MM.1S (cell line): ENCODE results near the gene HOXD11.

Experiments
- DNase-seq: peaks from one replicate; pipeline ENCODE4 v3.0.0-alpha.2; 2015
- H2AFZ ChIP-seq: fragments of 300-600 bp; sonication (generic); 2 replicates; pipeline ENCODE4 v1.6.0; 2016; ENCODE audit warnings: antibody characterized with exemption, low read length
- H3F3A ChIP-seq: fragments of 300-600 bp; sonication (generic); 2 replicates; pipeline ENCODE4 v1.6.1; 2016; ENCODE audit warnings: mild to moderate bottlenecking, antibody characterized with exemption, low read length, moderate library complexity, mixed read lengths; ENCODE audit not compliant: insufficient read depth
- H3K27ac ChIP-seq: fragments of 300-600 bp; sonication (generic); 2 replicates; pipeline ENCODE4 v1.5.1; 2016; ENCODE audit warnings: mild to moderate bottlenecking, low read length
- H3K27me3 ChIP-seq: fragments of 300-600 bp; sonication (generic); replicated peaks from 2 replicates; pipeline ENCODE4 v1.6.0; 2016; ENCODE audit warnings: low read length; ENCODE audit not compliant: insufficient read depth
- H3K36me3 ChIP-seq: fragments of 300-600 bp; sonication (generic); replicated peaks from 2 replicates; pipeline ENCODE4 v1.6.1; 2016; ENCODE audit warnings: mild to moderate bottlenecking, low read length, mixed read lengths; ENCODE audit not compliant: insufficient read depth
- H3K4me1 ChIP-seq: fragments of 300-600 bp; sonication (generic); 2 replicates; pipeline ENCODE4 v1.6.1; 2016; ENCODE audit warnings: low read length, mixed read lengths
- H3K4me2 ChIP-seq: fragments of 300-600 bp; sonication (generic); 2 replicates; pipeline ENCODE4 v1.6.0; 2016; ENCODE audit warnings: low read depth, low read length
- H3K4me3 ChIP-seq: fragments of 300-600 bp; sonication (generic); 2 replicates; pipeline ENCODE4 v1.5.1; 2016; ENCODE audit warnings: low read length, mixed read lengths
- H3K79me2 ChIP-seq: fragments of 300-600 bp; sonication (generic); 2 replicates; pipeline ENCODE4 v1.6.1; 2016; ENCODE audit warnings: mixed run types, low read length, mixed read lengths
- H3K9ac ChIP-seq: fragments of 300-600 bp; sonication (generic); 2 replicates; pipeline ENCODE4 v1.6.1; 2016; ENCODE audit warnings: low read length, mixed read lengths
- H3K9me2 ChIP-seq: fragments of 300-600 bp; sonication (generic); replicated peaks from 2 replicates; pipeline ENCODE4 v1.6.1; 2016; ENCODE audit warnings: mild to moderate bottlenecking, low read length, mixed read lengths; ENCODE audit not compliant: insufficient read depth
- H3K9me3 ChIP-seq: fragments of 300-600 bp; sonication (generic); replicated peaks from 2 replicates; pipeline ENCODE4 v1.6.1; 2016; ENCODE audit warnings: mild to moderate bottlenecking, low read length, mixed read lengths; ENCODE audit not compliant: insufficient read depth
- H4K20me1 ChIP-seq: fragments of 300-600 bp; sonication (generic); 2 replicates; pipeline ENCODE4 v1.6.1; 2016; ENCODE audit warnings: mild to moderate bottlenecking, low read length, moderate library complexity, mixed read lengths; ENCODE audit not compliant: insufficient read depth
- CTCF ChIP-seq: fragments of 300-600 bp; sonication (generic); IDR thresholded peaks from 2 replicates; pipeline ENCODE4 v1.5.1; 2016; ENCODE audit warnings: antibody characterized with exemption, low read length, mixed read lengths
- EZH2 ChIP-seq: fragments of 300-600 bp; sonication (generic); optimal IDR thresholded peaks from 2 replicates; pipeline ENCODE3; 2017; ENCODE audit warnings: low read depth, mild to moderate bottlenecking, antibody characterized with exemption, low read length, mixed read lengths
- EZH2phosphoT487 ChIP-seq: fragments of 300-600 bp; sonication (generic); IDR thresholded peaks from 2 replicates; pipeline ENCODE4 v1.6.1; 2018; ENCODE audit warnings: antibody characterized with exemption, low read length

HOXD11 gene

DNA sequence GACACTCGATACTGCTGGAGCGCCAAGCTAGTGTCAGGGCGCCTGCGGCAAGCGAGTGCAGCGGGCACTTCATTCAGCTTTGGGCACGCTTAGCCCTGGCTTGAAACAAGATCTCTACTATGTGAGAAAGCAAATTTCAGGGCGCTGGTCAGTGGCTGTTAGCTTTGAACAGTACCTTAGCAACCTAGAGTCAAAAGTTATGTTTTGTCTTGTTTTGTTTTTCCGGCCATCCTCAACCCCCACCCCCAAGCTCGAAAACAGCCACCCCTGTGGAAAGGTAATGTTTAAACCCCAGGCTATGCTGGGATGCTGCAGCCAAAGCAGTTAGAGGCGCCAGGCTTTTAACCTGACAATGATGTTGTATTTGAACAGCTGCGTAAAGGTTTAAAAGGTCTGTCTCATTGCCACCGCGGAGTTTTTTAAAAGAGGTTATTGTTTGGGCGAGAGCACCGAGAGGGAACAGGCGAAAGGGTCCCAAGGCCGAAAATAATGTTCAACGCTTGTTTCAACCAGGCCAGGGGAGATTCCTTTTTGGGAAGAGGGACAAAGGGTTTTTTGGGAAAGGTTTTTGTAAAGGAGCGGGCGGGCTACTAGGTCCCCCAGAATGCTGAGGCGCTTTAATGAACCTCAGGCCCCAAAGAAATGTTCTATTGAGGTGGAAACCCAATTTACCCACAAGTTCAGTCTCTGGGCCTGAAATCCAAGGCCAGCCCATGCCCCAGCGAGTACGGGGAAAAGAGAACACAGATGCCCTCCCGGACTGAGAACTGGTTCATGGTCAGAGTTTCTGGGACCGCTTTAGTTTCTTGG lies 7.2 kb downstream of the HOXD11 start:
- Histone ChIP-seq H3F3A (no peaks in the 10 kb centered on the region), H3K9ac (no peak overlapping the region), H3K4me3 (no peak overlapping the region), H3K9me3 (no peaks in the 10 kb centered on the region), H3K4me1 (no peaks in the 10 kb centered on the region), H3K9me2 (no peaks in the 10 kb centered on the region), H4K20me1 (no peaks in the 10 kb centered on the region), H3K27ac (no peak overlapping the region), H3K27me3 (peaks cover 70% of the 10 kb centered on the region), H3K36me3 (no peaks in the 10 kb centered on the region), H3K79me2 (no peaks in the 10 kb centered on the region), H2AFZ (no peak overlapping the region), H3K4me2 (no peak overlapping the region)
- TF ChIP-seq EZH2phosphoT487 (no peak), EZH2 (no peak), CTCF (no peak)
- no peak for DNase-seq

GRCh38 chr2:176114930-176115625 lies 8.0 kb downstream of the HOXD11 start:
- DNase-seq, result no peak
- Histone ChIP-seq H3K4me1 (no peaks in the 10 kb centered on the region), H3K9ac (no peak overlapping the region), H3K36me3 (no peaks in the 10 kb centered on the region), H2AFZ (no peak overlapping the region), H3K27ac (no peak overlapping the region), H3K79me2 (no peaks in the 10 kb centered on the region), H3K9me2 (no peaks in the 10 kb centered on the region), H3K9me3 (no peaks in the 10 kb centered on the region), H3K4me2 (no peak overlapping the region), H4K20me1 (no peaks in the 10 kb centered on the region), H3K4me3 (no peak overlapping the region), H3K27me3 (peaks cover 69% of the 10 kb centered on the region), H3F3A (no peaks in the 10 kb centered on the region)
- TF ChIP-seq CTCF (no peak), EZH2 (no peak), EZH2phosphoT487 (no peak)

DNA sequence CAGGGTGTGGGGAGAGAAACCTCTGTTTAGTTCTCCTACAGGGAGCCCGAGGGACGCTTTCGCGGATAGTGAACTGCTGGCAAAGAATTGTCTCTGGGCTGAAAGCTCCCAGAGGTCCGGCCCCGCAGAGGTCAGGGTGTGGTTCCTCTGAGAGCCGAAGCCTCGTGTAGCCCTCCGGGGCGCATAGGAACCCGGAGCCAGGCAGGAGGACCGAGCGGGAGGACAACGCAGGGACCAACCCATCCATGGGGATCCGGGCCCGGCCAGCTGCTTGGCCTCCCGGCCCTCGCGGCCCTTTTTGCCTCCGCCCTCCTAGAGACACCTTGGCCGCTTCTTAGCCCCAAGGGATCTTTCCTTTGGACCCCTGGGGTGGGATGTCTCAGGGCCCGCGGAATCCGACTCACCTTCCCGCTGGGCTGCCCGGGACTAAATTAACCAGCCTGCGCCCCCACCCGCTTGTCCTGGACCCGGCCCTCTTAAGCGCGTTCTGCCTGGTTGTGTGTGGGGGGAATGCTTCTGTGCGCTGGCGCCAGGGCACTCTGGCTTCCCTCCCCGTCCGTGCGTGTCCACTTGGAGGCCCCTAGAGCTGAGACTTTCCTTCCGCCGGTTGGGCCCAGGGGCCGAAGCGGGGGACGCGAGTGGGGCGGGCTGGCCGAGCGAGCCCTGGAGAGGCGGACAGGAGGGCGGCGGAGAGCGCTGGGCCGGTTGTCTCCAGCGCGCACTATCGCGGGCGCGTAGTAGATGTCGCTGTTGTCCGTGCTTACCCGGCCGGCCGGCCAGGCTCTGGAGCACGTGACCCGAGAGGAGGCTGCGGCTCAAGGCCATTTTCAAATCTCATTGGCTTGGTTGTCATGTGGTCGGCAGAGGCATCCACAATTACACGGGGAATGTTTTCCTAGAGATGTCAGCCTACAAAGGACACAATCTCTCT lies 9.1 kb downstream of the HOXD11 start, which contains the start of gene HOXD10:
TSS of gene HOXD10 (plus strand) at position 896 of the 931 bp plus-strand sequence. CDS start 56 bp downstream, outside the sequence.
- Histone ChIP-seq H3K9me2 (no peaks in the 10 kb centered on the region), H3K9ac (no peak within 1 kb of the TSS), H3K4me3 (no peak within 1 kb of the TSS), H3K36me3 (no peaks in the 10 kb centered on the region), H3K4me2 (no peak within 1 kb of the TSS), H4K20me1 (no peaks in the 10 kb centered on the region), H3K79me2 (no peaks in the 10 kb centered on the region), H3K27ac (no peak within 1 kb of the TSS), H2AFZ (no peak within 1 kb of the TSS), H3K27me3 (peaks cover 61% of the 10 kb centered on the region), H3K4me1 (no peaks in the 10 kb centered on the region), H3F3A (no peaks in the 10 kb centered on the region), H3K9me3 (no peaks in the 10 kb centered on the region)
- TF ChIP-seq EZH2phosphoT487, result no peak
- no peak for TF ChIP-seq CTCF
- TF ChIP-seq EZH2, result no peak
- no peak for DNase-seq
